ENCODE results near the gene PDCD11.
A peak's percentile ranks its signal among the peaks of the same experiment; 100 is the strongest.
"Not testable (repeated sequence)": the region's sequence is repeated elsewhere in the genome, so short reads cannot be mapped to it uniquely, and the experiment has no call there.

The PDCD11 gene

GRCh38 chr10:103396067-103396788 is at the start of gene PDCD11, which contains the start of gene ATP5MK:
PDCD11 (plus strand) TSS chr10:103396626; CDS start chr10:103398427, 1,801 bp downstream.
ATP5MK (minus strand) TSS chr10:103396475; CDS start chr10:103392457, 4,018 bp downstream.
- peak; percentile 99 for DNase-seq

- DNase-seq = no peak
Measured at GRCh38 chr10:103350175-103350516, 46.3 kb upstream of the PDCD11 start.

- DNase-seq = peak; percentile 88
Measured at GRCh38 chr10:103350517-103351260, 45.7 kb upstream of the PDCD11 start, which contains the start of gene PCGF6. PCGF6 (minus strand) TSS chr10:103351140; CDS start chr10:103351066, 74 bp downstream.

DNA sequence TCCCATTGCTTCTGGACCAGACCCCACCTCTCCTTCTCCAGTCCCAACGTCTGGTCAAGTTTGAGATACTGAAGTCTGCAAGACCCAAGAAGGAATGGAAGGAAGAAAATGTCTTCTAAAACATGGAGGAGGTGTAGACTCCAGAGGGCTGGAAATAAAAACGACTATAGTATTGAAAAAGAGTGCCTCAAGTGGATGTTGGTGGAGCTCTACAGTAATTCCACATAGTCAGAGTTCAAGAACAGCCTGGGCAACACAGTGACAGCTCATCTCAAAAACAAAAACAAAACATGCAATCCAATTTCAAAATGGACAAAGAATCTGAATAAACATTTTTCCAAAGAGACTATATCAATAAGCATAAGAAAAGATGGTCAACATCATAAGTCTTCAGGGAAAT is 43.1 kb upstream of the PDCD11 start:
- no peak for DNase-seq

DNA sequence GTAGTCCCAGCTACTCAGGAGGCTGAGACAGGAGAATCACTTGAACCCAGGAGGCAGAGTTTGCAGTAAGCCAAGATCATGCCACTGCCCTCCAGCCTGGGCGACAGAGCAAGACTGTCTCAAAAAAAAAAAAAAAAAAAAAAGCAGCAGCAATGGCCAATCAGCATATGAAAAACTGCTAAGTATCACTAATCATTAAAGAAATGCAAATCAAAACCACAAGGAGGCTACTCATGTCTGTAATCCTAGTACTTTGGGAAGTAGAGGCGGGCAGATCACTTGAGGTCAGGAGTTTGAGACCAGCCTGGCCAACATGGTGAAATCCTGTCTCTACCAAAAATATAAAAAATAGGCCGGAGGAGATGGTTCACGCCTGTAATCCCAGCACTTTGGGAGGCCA is 41.9 kb upstream of the PDCD11 start:
- not testable (repeated sequence) for DNase-seq

GRCh38 chr10:103355906-103356599 is 40.4 kb upstream of the PDCD11 start:
- DNase-seq = no peak

DNA sequence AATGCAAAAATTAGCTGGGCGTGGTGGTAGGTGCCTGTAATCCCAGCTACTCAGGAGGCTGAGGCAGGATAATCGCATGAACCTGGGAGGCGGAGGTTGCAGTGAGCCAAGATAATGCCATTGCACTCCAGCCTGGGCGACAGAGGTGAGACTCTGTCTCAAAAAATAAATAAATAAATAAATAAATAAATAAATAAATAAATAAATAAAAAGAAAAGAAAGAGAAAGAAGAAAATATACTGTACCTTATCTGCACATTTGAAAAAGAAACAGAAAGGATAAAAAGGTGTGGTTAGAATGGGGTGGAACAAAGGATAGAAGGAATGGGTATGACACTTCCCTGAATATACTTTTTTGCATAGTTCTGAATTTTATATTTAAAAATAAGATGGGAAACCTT is 36.9 kb upstream of the PDCD11 start:
- not testable (repeated sequence) for DNase-seq

DNA sequence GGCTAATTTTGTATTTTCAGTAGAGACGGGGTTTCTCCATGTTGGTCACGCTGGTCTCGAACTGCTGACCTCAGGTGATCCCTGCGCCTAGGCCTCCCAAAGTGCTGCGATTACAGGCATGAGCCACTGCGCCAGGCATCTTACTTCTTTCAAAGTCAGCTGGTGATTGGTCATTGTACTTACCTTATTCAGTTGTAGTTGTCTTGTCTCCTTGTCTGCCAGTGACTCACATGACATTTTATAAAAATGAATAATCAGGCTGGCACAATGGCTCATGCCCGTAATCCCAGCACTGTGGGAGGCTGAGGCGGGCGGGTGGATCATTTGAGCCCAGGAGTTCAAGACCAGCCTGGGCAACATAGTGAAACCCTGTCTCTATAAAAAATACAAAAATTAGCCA is 35.6 kb upstream of the PDCD11 start:
- DNase-seq = peak; percentile 4

GRCh38 chr10:103367379-103367781 is 29.0 kb upstream of the PDCD11 start:
- no peak for DNase-seq

GRCh38 chr10:103367782-103368518 is 28.5 kb upstream of the PDCD11 start, which contains the start of gene TAF5:
TAF5 (plus strand) TSS chr10:103367976; CDS start chr10:103367990, 14 bp downstream.
- peak; percentile 96 for DNase-seq

DNA sequence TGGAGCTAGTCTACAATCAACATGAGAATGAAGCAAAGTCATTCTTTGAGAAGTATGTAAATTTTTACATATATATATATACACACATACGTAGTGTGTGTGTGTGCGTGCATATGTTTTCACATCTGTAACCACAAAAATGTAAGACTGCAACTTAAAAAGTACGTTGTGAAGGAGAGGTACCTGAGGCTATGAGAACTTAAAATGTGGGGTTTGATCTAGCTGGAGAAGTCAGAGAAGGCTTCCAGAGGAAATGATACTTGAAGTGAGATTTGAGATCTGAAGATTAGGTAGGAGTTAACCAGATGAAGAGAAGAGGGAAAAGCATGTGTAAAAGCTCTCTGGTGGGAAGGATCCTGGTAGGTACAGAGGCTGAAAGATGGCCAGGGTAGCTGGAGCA is 22.9 kb upstream of the PDCD11 start:
- peak; percentile 20 for DNase-seq

DNA sequence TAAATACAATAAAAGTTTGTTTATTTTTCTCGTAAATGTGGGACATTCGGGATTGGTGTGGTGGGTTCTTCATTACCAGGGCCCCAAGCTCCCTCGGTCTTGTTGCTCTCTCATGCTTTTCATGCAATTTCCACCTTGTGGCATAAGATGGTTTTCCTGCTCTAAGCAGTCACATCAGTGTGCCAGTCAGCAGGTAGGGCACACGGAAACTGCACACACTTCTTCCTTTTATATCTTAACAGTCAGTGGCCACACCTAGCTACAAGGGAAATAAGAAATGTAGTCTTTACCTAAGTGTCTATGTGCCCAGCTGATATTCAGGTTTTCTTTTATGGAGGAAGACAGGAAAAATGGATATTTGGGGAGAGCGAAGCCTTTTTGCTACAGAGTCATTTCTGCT is 22.2 kb upstream of the PDCD11 start:
- DNase-seq = no peak

- DNase-seq = no peak
Measured at GRCh38 chr10:103382769-103383168, 13.7 kb upstream of the PDCD11 start.

- peak; percentile 8 for DNase-seq
Measured at GRCh38 chr10:103394180-103394579, 2.2 kb upstream of the PDCD11 start.

DNA sequence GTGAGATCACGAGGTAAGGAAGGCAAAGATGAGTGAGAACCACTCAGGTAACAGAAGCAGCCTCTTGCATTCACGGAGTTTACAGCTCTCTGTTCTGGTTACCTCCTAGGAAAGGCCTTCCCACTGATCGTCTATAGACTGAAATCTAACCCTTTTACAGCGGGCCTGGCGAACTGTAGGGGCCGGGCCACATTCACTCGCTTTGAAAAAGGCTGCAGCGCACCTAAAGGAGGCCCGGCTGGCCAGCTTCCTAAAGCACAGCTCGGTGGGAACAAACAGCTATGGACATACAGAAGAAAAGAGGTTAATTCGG is 716 bp upstream of the PDCD11 start:
- DNase-seq = no peak

GRCh38 chr10:103396789-103397087 is 312 bp downstream of the PDCD11 start:
- DNase-seq = peak; percentile 4

DNA sequence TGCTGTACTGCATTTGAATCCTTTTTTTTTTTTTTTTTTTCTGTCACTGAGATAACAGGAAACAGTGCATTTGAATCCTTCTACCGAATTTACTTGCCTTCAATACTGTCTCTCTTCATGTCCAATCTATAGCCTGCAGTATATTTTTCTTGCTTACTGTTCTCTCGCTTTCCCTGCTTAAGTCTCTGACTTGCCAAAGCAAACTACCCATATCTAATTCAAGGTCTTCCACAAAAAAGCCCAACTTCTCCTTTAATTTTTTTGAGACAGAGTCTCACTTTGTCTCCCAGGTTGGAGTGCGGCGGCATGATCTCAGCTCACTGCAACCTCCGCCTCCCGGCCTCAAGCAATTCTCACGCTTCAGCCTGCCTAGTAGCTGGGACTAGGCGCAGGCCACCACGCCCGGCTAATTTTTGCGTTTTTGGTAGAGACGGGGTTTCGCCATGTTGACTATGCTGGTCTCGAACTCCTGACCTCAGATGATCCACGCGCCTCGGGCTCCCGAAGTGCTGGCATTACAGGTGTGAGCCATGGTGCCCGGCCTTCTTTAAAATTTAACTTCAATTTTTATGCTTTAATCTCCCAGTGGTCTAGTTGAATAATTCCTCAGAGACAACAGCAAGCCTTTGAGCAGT is 882 bp downstream of the PDCD11 start:
- DNase-seq = no peak

DNA sequence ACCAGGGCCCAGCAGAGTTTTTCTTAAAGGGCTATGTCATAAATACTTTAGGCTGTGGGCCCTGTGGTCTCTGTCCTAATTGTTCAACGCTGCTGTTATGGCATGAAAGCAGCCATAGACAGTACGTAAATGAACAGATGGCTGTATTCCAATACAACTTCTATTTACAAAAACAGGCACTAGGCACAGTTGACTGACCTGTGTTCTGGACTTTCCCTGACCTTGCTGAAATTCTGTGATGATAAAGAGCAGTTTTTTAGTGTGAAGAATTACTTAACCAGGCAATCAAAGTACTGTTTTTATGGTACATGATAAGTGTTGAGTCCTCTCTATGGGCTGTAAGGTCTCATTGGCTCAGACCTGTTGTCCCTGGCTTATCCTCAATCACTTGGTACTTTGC is 17.1 kb downstream of the PDCD11 start:
- DNase-seq = no peak

DNA sequence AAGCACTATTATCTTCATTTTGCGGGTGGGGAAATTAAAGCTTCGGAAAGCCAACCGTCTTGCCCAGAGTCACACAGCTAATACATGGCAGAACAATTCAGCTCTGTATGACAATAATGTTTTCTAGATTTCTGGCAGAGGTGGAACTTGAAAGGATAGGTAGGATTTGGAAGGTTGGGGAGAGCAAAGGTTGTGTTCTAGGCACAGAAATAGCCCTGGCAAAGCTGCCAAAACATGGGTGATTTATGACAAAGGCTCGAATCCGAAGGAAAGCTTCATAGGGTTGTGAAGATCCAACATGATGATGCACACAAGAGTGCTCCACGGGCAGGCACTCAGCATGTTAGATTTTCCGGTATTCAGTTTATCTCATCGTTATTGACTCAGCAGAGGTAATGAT is 19.2 kb downstream of the PDCD11 start:
- no peak for DNase-seq

DNA sequence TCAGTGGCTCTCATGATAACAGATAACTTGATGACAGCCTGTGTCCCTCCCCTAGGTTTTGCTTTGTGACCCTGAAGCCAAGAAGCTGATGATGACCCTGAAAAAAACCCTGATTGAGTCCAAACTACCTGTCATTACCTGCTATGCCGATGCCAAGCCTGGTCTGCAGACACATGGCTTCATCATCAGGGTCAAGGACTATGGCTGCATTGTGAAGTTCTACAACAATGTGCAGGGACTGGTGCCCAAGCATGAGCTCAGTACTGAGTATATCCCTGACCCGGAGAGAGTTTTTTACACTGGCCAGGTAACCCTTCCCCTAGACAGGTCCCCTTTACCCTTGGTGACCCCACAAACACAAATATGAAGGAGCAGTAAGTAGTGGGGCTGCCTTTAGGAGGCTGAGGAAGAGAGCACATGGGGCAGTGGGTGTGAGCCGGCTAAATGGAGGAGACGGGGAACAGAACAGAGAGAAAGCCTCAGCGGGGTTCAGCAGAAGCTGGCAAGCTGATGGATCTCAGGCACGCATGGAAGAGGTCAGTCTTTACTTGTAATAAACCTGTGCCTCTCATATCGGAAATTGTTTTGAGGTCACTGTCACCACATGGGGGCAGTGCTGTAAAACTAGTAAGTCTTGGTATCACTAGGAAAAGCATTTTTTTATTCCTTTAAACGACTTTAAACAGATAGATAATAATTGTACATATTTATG is 20.2 kb downstream of the PDCD11 start:
- peak; percentile 49 for DNase-seq

DNA sequence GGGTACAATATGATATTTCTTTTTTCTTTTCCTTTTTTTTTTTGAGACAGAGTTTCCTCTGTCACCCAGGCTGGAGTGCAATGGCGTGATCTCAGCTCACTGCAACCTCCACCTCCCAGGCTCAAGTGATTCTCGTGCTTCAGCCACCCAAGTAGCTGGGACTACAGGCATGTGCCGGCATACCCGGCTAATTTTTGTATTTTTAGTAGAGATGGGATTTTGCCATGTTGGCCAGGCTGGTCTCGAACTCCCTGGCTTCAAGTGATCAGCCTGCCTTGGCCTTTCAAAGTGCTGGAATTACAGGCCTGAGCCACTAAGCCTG is 20.7 kb downstream of the PDCD11 start:
- not testable (repeated sequence) for DNase-seq

DNA sequence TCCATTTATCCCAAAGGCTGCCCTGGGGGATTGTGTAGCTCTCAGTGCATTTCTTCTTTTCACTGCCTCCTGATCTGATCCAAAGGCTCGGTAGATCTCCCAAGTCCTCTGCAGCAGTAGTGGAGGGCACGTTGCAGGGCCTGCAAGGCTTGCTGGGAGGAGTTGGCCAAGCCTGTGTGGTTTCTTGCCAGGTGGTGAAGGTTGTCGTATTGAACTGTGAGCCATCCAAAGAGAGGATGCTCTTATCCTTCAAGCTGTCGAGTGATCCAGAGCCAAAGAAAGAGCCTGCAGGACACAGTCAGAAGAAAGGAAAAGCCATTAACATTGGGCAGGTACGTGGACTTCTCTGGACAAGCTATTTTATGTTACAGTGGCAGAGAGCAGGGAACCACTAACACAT is 21.2 kb downstream of the PDCD11 start:
- no peak for DNase-seq
